Stimulated activated CD4-positive, alpha-beta T cell treated with anti-CD3 and anti-CD28 coated beads, Interleukin-4, amount 100 ng/mL, for 1 hour (primary cell): ENCODE results near the gene FAF1.
"Not testable (repeated sequence)": the region's sequence is repeated elsewhere in the genome, so short reads cannot be mapped to it uniquely, and the experiment has no call there.

Source experiments
- DNase-seq: peaks from one replicate; pipeline ENCODE4 v3.0.0-alpha.2; 2020

FAF1 gene

DNA sequence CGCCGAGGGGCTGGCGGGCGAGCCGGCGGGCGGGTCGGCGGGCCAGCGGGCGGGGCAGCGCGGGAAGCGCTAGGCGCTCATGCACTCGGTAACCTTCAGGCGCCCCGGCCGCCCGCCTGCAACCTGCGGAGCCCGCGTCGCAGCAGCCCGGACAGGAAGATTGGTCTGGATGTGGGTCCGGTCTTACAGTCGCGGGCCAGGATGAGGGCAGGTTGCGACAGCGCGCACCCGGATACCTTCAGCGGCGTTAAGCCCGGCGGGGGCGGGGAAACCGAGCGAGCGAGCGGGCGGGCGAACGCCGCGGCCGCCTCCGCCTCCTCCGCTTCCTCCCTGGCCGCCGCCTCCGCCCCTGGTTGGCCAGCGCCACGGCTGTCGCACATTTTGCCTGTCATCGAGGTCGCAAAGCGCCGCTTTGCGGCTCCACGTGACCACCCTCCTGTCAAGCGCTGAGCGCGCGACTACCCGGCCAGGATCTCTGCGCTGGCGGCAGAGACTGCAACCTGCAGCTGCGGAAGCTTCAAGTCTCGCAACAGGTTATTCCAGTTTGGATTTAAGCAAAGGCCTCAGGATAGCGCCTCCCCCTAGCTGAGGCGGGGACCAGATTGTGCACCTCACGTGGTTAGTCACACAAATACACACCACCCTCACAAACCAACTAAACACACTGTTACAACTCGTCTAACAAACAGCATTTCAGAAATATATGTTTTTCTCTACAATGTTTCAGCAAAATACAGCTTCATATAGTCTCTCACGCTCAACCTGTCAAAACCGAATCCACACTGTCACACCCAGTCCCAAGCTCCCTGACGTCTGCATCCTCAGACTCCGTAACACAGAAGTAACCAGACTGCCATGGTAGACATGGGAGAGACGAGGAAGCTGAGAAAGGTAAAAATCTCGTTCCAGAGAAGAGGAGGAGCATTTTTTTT lies at the start of gene FAF1:
Gene FAF1, minus strand, starts transcription at position 355 of the 932 bp plus-strand sequence. CDS start 456 bp downstream, outside the sequence.
- peak; percentile 96 for DNase-seq

DNA sequence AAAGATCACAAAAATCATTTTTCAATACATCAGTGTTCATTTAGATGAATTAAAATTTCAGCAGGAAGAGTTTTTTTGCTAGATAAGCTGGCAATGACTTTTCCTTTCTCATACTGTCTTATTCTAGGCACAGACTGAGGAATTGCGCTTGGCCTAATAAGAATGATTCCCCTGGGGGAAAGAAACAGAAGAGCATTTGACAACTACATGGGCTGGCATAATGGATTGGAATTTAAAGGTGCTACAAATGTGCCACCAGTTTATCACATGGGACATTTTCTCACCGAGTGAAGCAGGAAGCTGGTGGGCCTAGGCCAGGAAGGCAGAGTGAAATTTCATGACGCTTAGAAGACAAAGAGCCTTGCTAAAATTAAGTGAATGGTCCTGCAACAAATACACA lies 49.3 kb upstream of the FAF1 start:
- DNase-seq, result no peak

DNA sequence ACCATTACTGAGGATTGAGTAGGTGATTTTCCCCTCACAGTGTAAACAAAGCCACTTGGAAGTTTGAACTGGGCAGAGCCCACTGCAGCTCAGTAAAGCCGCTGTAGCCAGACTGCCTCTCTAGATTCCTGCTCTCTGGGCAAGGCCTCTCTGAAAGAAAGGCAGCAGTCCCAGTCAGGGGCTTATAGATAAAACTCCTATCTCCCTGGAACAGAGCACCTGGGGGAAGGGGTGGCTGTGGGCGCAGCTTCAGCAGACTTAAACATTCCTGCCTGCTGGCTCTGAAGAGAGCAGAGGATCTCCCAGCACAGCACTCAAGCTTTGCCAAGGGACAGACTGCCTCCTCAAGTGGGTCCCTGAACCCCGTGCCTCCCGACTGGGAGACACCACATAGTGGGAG lies 45.5 kb upstream of the FAF1 start:
- DNase-seq, result not testable (repeated sequence)

DNA sequence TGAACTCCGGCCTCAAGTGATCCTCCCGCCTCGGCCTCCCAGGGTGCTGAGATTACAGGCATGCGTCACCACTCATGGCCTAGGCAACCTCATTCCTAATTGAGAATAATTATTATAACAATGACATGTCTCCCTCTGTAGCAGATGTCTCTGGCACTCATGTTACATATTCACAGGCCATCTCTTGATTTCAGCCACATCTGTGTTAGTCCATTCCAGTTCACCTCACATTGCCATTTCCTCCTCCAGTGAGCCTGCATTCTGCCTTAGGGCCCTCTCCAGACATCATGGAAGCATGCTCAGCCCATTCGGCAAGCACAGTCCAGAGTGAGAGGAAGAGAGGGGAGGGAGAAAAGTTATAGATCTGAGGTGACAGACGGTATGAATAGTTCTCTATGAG lies 42.4 kb upstream of the FAF1 start:
- no peak for DNase-seq

DNA sequence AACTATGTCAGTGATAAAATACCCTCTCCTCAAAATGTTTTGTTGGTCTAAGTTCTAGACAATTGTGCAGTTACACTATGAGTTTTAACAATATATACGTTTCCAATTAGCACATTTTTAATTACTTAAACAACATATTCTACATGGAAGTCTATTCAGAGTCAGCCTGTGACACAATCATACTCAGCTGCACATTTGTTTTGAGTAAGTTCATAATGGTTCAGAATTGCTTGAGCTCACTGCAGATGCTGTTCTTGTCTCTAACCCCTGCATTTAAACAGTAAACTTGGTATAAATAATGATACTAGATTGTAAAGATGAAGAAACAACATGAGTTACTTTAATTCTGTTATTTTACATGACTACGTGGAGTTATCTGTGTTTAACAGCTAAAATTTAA lies 40.6 kb upstream of the FAF1 start:
- no peak for DNase-seq

DNA sequence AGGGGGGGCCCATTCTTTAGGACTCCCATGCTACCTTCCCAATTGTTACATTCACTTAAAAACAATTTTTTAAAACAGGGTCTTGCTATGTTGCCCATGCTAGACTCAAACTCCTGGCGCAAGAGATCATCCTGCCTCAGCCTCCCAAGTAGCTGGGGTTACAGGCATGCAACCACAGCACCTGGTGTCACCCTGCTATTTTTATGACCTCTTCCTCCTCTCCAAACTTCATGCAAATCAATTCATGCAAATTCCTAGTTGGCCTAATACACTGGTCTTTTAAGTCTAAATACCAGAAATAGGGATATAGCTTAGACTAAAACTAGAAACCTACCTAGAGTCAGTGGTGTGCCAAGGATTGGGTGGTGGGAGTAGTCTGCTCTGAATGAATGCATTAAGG lies 40.1 kb upstream of the FAF1 start:
- DNase-seq, result no peak

DNA sequence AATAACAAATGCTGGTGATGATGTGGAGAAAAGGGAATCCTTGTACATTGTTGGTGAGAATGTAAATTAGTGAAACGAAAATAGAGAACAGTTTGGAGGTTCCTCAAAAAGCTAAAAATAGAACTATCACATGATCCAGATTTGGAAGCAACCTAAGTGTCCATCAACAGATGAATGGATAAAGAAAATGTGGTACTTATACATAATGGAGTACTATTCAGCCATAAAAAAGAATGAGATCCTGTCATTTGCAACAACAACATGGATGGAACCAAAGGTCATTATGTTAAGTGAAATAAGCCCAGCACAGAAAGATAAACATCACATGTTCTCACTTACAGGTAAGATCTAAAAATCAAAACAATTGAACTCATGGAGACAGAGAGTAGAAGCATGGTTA lies 39.3 kb upstream of the FAF1 start:
- DNase-seq, result not testable (repeated sequence)

DNA sequence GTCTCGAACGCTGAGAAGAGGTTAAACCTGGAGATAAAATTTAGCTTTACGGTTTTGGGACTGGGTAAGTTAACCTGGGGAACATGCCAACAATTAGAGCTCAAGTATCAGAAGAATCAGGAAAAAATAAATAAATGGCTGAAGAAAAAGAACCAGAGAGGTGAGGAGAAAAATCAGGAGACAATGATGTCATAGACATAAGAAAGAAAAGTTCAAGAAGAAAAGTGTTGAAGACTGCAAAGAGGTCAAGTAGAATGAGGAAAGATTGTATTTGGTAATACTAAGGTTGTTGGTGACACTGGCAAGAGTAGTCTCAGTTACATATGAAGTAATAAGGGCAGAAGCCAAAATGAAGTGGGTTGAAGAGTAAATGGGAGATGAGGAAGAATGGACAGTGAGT lies 36.0 kb upstream of the FAF1 start:
- DNase-seq, result no peak

DNA sequence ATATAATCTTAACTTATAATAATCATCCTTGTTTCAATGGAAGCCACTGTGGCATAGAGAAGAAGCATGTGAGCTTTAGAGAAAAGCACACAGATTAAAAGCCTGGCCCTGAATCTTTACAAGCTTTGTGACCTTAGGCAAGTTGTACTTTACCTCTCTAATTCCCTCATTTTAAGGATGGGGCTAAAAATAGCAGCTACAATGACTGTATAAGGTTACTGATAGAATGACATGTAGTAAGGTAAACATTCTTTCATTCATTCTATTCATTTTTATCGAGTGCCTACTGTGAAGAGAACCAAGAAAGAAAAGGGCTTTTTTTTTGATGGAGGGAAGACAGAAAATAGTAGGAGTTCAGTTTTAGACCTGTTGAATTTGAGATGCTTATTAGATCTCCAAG lies 35.6 kb upstream of the FAF1 start:
- DNase-seq, result no peak

DNA sequence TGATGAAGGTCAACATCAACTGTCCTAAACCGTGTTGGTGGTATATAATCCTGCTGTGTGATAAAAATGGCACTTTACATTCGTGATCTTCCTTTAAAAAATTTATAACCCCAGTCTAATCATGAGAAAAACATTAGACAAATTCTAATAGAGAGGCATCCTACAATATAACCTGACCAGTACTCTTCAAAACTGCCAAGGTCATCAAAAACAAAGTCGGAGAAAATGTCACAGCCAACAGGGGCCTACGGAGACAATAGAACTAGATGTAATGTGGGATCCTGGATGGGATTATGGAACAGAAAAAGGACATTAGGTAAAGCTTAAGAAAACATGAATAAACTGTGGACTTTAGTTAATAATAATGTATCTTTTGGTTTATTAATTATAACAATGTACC lies 34.9 kb upstream of the FAF1 start:
- DNase-seq, result no peak

DNA sequence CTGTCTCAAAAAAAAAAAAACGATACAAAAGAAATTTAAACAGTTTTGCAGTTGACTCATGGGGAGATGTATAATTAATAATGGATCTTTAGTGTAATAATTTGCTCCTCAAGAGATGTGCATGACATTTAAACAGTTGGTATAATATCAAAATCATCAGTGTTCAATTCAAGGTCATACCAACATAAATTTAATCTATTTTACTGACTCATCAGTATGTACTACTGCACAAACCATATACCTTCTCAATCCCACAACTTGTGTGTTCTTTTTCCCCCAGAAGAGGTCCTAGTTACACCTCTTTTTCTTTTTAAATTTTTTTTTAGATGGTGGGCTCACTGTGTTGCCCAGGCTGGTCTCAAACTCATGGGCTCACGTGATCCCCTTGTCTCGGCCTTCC lies 33.6 kb upstream of the FAF1 start:
- no peak for DNase-seq

DNA sequence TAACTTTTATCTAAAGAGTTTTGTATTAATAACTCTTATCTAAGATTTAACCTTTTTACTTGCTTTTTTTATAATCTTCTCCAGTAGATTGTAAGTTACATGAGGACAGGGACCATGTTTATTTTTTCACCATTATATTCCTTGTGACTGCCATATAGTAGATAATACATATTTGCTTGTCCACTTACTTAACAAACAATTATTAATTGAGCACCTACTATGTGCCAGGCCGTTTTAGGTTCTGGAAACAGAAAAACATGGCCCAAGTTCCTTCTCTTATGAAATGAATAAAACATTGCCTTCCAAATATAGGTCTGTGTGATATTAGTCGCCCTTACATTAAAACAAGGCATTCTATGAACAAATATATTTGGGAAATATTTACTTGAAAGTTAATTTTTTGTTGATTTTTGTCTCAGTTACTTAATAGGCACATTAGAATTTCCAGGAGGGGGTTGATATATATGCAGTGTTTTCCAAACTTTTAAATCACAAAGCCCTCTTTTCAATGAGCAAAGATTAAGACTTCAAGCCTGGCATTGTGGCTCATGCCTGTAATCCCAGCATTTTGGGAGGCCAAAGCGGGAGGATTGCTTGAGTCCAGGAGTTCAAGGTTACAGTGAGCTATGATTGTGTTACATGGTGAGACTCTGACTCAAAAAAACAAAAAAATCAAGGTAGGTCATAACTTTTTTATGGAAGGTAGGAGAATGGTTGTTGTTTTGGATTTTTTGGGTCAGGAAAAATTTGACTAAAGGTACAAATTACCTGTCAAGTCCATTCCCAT lies 32.7 kb upstream of the FAF1 start:
- no peak for DNase-seq

DNA sequence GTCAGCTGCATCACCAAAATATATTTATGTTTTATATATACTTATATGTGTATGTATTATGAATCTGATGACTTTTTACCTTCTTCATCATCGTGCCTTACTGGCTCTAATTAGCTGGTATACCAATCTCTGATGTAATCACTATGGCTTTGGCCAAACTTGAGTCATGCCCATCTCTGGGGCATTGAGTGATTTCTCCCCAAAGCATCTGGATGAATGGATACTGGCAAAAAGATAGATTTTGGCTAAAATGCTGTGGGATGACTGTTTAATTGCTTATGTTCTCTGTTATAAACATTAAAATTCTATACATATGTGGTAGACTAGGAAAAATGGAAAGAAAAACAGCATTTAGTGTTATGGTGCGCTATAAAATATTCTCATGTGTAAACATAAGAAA lies 29.6 kb upstream of the FAF1 start:
- DNase-seq, result no peak

DNA sequence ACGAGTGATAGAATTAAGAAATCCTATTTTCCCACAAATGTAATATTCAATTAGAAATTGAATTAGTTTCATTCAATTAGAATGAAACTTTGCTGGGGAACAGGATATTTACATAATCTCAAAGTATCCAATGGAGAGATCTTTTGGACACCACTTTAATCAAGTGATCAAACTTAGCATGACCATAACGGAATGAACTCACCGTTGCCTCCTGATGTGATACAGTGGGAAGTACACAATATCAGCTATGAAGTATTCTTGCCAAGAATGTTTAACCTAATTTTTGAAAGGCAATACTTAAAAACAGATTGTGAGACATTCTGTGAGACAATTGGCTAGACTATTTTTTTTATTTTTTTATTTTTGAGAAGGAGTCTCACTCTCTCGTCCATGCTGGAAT lies 26.6 kb upstream of the FAF1 start:
- no peak for DNase-seq

DNA sequence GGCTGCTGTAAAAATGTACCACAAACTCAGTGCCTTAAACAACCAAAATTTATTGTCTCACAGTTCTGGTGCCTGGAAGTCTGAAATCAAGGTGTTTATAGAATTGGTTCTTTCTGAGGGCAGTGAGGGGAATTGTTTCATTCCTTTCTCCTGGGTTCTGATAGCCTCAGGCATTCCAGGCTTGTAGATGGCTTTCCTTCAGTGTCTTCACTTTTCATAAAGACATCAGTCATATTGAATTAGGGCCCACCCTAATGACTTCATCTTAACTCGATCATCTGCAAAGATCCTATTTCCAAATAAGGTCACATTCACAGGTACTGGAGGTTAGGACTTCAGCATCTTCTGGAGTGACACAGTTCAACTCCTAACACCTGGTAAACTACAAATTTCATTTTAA lies 25.0 kb upstream of the FAF1 start:
- DNase-seq, result no peak

DNA sequence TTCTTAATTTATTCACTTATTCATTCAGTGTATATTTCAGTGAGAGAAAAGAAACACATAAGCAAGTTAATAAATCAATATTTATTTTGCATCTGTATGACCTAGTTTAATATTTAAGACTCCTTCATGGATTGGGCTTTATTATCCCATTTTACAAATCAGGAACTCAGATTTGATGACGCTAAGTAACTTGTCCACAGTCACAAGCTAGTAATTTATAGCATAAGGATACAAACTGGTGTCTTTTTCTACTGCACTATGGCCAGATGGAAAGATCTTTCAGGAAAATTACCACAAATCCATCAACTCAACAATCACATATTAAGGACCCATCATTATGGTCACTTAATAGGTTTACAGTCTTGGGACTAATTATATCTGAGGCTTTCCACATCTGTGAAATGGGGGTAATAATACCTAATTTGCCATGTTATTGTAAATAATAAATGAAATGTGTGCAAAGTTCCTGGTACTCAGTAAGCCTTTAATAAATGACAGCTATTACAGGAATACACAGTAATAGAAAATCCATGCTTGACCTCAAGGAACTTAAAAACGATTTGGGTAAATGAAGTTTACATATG lies 23.2 kb upstream of the FAF1 start:
- DNase-seq, result no peak

DNA sequence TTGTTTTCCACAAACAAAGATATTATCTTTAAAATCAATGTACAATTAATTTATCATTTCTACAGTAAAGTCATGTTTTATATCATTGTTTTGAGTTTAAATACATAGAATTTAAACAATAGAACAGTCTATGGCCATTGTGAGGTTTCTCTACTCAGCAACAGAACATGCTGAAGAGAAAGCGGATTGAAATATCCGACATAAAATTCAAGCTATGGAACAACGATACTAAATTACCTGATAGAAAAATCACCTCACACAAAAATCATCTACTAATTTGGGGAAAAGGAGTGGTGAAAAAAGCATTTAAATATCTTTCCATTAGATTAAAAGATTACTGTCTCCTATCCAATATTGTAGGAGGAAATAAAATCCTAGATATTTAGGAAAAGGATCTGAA lies 22.5 kb upstream of the FAF1 start:
- no peak for DNase-seq

DNA sequence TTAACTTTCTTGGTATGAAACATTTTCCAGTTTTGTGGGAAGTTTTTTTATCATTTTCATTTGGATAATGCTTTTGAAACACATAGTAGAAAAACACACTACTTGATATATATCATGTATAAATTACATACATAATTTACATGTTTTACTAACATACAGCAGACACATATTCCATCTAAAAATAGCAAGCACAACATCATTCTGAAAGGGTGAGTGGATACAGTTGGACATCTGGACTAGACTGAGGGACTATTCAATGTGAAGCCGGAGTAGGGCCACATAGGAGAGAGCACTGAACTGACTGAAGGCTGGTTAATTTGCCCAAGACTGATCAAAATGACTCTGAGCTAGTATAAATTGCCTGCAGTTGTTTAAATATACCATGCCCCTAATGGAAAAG lies 21.7 kb upstream of the FAF1 start:
- DNase-seq, result no peak

DNA sequence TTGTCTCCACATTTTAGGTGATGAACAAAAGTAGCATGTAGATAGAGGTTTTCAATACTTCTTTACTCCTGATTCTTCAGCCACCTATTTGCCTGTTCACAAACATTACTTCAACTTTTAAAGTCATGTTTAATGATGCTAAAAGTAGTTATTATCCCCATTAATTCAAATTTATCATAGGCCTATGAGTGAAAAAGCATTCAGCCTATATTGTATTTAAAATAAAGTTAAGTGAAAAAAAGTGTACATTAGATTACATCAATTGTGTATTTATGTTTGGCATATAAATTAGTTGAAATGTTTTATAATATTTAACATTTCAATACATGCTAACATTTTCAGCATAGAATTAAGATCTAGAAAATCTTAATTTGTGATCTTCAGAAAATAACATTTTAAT lies 20.4 kb upstream of the FAF1 start:
- DNase-seq, result no peak

DNA sequence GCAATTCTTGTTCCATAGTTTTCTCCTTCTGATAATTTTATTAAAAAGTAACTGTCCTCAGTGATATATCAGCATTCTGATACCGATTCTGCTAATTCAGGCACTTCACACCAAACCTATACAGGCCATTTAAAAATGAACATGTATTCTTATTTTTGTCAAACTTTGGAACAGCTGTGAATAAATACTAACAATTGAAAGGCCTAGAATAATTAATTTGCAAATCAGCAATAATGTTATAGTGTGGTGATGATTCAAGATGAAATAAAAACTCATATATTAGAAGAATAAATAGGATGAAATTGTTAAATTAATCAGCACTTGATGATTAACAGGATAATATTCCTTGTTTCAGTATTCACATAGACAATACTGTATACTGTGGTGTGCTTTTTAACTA lies 19.9 kb upstream of the FAF1 start:
- DNase-seq, result no peak

DNA sequence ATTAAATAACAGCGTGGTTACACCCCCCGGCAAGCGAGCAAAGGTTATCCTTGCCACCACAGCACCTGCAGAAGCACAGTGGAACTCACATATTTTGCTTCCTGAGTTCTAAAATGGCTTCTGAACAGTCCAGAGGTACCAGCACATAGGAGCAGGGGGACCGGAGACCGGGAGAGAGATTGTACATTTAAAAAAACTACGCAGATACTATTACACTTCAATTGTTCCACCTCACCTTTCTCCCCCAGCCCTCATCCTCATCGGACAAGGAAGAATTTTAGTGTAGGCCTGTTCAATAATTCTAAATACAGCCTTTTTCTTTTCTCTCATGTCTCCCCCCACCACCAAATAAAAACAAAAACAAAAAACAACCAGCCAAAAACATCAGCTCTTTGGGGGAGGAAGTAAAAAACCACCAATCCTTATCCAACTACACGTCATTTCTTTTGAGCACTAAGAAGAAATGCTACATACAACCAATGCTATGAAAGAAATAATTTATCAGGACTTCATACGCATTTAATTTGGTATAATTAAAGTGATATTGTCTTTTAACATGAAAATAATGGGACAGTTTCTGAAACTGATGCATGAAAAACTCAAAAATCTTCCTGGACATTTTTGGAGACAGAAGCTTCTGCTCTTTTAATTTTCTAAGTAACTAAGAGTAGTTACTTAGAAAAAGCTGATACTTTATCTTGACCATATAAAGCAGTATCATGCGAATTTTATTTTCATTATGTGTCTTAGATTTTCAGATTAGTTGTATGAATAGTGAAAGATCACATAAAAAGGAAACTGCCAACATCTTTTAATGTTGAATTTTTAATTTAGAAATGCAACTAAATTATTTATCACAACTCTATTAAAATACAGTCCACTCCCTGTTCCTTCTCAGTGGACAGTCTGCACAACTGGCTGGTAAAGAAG lies 19.1 kb upstream of the FAF1 start:
- DNase-seq, result no peak

DNA sequence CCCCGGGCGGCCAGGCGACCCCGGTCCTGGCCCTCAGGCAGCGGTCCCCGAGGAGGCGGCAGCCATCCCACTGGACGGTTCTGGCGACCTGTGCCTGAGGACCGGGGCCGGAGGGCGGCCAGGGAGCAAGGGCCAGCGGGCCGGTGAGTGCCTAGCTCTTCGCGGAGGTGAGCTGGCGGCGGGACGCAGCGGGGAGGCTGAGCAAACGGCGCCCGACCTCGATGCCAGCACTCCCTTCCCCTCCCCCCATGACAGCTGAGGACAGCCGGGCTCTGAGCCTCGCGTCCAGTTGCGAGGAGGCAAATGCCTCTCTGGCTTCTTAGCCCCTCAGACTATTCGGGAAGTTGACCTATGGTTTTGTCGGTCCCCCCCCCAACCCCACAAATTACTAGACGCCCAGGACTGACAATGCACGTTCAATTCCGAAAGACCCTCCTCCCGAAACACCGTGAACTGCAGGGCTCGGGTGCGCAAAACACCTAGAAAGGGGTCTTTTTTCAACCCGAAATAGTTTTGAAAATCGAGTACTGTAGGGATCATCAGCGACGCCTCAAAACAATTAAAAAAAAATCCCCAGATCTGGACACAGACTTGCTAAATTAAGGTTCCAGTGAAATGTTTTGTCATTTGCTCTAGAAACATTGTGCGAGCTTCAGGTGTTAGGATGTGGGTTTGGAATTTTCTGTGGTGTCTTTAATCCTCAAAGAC lies 18.2 kb upstream of the FAF1 start:
- peak; percentile 30 for DNase-seq
